ENCODE measurements around the gene GABARAP. TPM values are rescaled to one million over a fixed set of nuclear protein-coding genes. Genes with fewer than 3 reads are reported as not detected.

The GABARAP gene
- total RNA-seq, 6 experiments from 2014 or later, result 399 to 470 (median 426) TPM

DNA sequence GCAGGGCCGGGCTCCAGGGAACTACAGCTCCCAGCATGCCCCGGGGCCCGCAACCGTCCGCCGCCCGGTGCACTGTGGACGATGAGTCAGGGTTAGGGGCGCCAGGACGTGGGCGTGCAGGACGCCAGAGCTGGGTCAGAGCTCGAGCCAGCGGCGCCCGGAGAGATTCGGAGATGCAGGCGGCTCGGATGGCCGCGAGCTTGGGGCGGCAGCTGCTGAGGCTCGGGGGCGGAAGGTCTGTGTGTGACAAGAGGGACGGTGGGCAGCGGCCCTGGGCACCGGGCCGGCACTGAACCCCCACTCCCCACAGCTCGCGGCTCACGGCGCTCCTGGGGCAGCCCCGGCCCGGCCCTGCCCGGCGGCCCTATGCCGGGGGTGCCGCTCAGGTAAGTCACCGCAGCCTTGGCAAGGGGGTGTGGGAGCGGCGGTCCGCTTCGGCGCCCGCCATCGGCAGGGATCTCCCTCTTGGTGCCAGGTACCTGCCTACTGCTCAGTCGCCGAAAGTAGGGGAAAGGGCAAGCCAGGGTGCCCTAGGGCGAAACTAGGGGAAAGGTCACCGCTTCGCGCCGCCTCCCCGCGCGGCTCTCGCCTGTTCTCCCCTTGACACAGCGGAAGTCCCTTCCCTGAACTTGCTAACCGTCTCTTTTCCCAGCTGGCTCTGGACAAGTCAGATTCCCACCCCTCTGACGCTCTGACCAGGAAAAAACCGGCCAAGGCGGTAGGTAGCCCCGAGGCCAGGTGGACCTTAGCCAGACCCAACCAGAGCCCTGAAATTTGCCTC, 22.2 kb downstream of the GABARAP start, which contains the start of the genes ACADVL and DLG4:
ACADVL (plus strand) TSS at position 127 of the 781 bp plus-strand sequence; CDS start at position 174, 47 bp downstream.
DLG4 (minus strand) TSS at position 25 of the 781 bp plus-strand sequence.
- Mint-ChIP-seq H3K9me3 (no peaks in the 10 kb centered on the region), H3K36me3 (ENCODE audit: low read depth) (peaks cover 25% of the 10 kb centered on the region), H3K4me1 (ENCODE audit: low read depth) (peaks cover 74% of the 10 kb centered on the region), H3K27me3 (ENCODE audit: insufficient read depth) (peaks cover 29% of the 10 kb centered on the region), H3K27ac (peak within 1 kb of the TSS; percentile 92), H3K4me3 (peak within 1 kb of the TSS; percentile 92)
- DNase-seq, result peak; percentile 82
- TF ChIP-seq, protein P1, sequence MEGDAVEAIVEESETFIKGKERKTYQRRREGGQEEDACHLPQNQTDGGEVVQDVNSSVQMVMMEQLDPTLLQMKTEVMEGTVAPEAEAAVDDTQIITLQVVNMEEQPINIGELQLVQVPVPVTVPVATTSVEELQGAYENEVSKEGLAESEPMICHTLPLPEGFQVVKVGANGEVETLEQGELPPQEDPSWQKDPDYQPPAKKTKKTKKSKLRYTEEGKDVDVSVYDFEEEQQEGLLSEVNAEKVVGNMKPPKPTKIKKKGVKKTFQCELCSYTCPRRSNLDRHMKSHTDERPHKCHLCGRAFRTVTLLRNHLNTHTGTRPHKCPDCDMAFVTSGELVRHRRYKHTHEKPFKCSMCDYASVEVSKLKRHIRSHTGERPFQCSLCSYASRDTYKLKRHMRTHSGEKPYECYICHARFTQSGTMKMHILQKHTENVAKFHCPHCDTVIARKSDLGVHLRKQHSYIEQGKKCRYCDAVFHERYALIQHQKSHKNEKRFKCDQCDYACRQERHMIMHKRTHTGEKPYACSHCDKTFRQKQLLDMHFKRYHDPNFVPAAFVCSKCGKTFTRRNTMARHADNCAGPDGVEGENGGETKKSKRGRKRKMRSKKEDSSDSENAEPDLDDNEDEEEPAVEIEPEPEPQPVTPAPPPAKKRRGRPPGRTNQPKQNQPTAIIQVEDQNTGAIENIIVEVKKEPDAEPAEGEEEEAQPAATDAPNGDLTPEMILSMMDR (IDR thresholded peaks at IDR 0.05), result no peak

DNA sequence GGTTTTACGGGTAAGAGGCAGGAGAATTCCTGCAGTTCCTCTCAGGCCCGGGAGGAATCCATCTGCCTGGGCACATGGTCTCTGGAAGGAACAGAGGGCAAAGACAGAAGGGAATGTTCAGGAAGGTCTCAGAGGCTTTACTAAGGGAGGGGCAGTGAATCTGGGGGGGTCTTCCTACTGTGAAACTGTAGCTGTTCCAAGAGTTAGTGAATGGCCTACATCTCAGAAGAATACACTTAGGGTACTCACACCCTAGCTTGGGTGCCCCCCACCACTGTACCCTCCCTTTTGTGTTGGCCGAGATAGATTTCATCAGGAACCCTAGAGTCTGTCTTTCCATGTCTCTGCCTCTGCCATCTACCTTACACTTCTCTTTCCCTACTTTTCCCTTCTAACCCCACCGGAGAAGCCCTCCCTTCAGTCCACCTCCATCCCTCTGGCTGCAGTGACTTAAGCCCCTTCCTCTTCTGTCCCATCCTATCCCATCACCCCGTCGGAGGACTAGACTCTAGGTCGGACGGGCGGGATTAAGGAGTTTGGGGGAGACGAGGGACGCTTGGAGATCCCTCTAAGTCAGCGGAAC, 22.9 kb downstream of the GABARAP start:
- Mint-ChIP-seq H3K27ac (peak overlapping the region; percentile 92), H3K4me1 (ENCODE audit: low read depth) (peaks cover 80% of the 10 kb centered on the region), H3K27me3 (ENCODE audit: insufficient read depth) (peaks cover 32% of the 10 kb centered on the region), H3K36me3 (ENCODE audit: low read depth) (peaks cover 25% of the 10 kb centered on the region), H3K9me3 (no peaks in the 10 kb centered on the region), H3K4me3 (peak overlapping the region; percentile 92)
- no peak for DNase-seq
- TF ChIP-seq, protein P1 (IDR thresholded peaks at IDR 0.05), result no peak

DNA sequence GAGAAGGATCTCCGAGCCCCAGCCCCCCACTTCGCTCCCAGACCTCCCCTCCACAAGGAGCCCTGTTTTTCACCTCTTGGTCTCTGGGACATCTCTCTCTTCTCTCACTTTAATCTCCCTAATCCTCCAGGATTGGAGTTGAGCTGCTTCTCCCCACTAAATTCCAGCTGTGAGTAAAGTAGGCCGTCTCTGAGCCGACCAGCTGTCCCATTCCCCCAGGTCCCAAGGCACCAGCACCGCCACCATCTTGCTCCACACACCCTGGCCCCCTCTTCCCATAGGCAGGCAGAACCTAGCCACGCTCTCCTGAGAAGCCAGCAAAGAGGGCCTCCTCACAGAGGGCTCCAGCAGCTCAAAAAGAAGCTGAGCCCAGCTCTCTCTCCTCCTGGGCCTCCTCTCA, 23.5 kb downstream of the GABARAP start:
- peaks cover 82% of the 10 kb centered on the region for H3K4me1 Mint-ChIP-seq (ENCODE audit: low read depth)
- TF ChIP-seq, protein P1 (IDR thresholded peaks at IDR 0.05), result no peak
- H3K27me3 Mint-ChIP-seq (ENCODE audit: insufficient read depth), result peaks cover 33% of the 10 kb centered on the region
- no peak for DNase-seq
- H3K9me3 Mint-ChIP-seq, result no peaks in the 10 kb centered on the region
- H3K4me3 Mint-ChIP-seq, result peak overlapping the region; percentile 92
- H3K36me3 Mint-ChIP-seq (ENCODE audit: low read depth), result peaks cover 22% of the 10 kb centered on the region
- H3K27ac Mint-ChIP-seq, result peak overlapping the region; percentile 92

DNA sequence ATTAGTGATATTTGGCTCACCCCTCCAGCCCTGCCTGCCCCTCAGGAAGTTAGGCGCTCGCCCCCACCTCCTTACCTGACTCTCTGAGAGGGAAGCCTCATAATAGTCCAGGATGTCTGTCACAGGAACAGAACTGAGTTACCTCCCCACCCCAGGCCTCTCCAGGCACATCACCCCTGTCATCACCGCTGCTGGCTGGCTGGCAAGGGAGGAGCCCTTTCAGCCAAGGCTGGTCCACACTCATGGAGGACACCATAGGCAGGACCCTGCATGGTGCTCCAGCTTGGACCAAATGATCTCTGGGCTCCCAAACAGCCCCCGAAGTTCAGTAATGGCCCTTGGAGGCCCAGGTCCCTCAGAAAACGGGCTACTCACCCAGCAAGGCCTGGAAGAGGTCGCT, 24.1 kb downstream of the GABARAP start:
- Mint-ChIP-seq H3K27me3 (ENCODE audit: insufficient read depth) (peaks cover 33% of the 10 kb centered on the region), H3K9me3 (no peaks in the 10 kb centered on the region), H3K36me3 (ENCODE audit: low read depth) (peaks cover 22% of the 10 kb centered on the region), H3K4me1 (ENCODE audit: low read depth) (peaks cover 83% of the 10 kb centered on the region), H3K4me3 (peak overlapping the region; percentile 88), H3K27ac (peak overlapping the region; percentile 92)
- no peak for DNase-seq
- TF ChIP-seq, protein P1 (IDR thresholded peaks at IDR 0.05), result no peak

DNA sequence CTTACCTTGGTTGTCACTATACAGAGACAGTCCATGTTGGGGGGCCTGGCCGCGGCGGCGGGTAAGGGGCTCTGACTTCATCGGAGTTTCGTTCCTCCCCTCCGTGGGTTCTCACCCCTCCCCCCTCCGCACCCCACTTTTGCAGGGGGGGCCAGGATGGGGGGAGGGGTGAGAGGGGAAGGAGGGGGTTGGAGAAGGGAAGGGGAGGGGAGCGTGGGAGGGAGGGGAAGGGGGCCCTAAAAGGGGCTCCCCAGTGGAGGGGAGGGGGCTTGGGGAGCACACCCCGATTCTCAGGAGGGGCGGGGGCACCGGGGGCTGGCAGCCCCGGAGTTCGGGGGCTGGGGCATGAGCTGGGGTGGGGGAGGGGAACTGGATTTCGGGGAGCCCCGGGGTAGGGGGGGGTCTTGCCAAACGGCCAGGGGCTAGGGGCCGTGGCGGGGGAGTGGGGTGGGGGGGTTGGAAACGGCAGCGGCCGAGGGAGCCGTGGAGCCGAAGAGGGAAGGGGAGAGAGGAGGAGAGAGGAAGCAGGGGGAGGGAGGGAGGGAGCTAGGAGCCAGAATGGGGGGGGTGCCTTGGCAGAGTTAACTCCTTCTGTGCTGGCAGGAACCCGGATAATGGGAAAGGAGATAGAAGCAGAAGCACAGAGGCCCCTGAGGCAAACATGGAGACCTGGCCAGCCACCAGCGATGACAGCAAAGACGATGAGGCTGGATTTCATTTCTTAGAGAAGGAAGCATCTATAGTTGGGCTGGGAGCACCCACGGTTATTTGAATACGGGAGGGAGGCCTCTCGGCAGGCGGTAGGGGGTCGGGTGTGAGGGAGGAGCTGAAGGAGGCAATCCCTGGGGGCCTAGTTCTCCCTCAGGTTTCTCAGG, 24.9 kb downstream of the GABARAP start:
- no peak for DNase-seq
- Mint-ChIP-seq H3K4me3 (peak overlapping the region; percentile 88), H3K27ac (peak overlapping the region; percentile 96), H3K9me3 (no peaks in the 10 kb centered on the region), H3K27me3 (ENCODE audit: insufficient read depth) (peaks cover 33% of the 10 kb centered on the region), H3K36me3 (ENCODE audit: low read depth) (peaks cover 23% of the 10 kb centered on the region), H3K4me1 (ENCODE audit: low read depth) (peaks cover 84% of the 10 kb centered on the region)
- TF ChIP-seq, protein P1 (IDR thresholded peaks at IDR 0.05), result no peak
